PC-9 (cell line): ENCODE results near the gene GRB2. TPM values are rescaled to one million over a fixed set of nuclear protein-coding genes. Genes with fewer than 3 reads are reported as not detected.
"Not testable (repeated sequence)": the region's sequence is repeated elsewhere in the genome, so short reads cannot be mapped to it uniquely, and the experiment has no call there.

Experiments
- Bru-seq: library from RNA; stranded (reverse); fragments of 400-500 nt; gene quantifications from one replicate; lab custom pipeline; 2021; lab: Mats Ljungman, UMichigan
- BruChase-seq, 2 experiments: library from RNA; stranded (reverse); fragments of 400-500 nt; gene quantifications; one replicate each; lab custom pipeline; 2021; lab: Mats Ljungman, UMichigan
- BruUV-seq: library from RNA; stranded (reverse); fragments of 400-500 nt; replicated peaks from 2 replicates; lab custom pipeline; 2021; lab: Mats Ljungman, UMichigan
- CTCF ChIA-PET: fragments of 300-600 bp; sonication (Branson Sonifier 250); formaldehyde crosslinking; loops from one replicate; lab custom pipeline; 2022; ENCODE audit warnings: antibody characterized with exemption; lab: Charles Lee
- POLR2A ChIA-PET: fragments of 300-600 bp; sonication (Branson Sonifier 250); formaldehyde crosslinking; loops from one replicate; lab custom pipeline; 2022; ENCODE audit warnings: antibody characterized with exemption; ENCODE audit not compliant: unreplicated experiment; lab: Charles Lee
- DNase-seq, 2 experiments: peaks; one replicate each; pipeline versions ENCODE4 v3.0.0 to v3.0.0-alpha.2; 2015 to 2022; ENCODE audit warnings: mixed read lengths in 1 of 2
- H2AFZ ChIP-seq: fragments of 200-600 bp; sonication (generic); 2 replicates; pipeline ENCODE4 v1.8.1; 2017; ENCODE audit warnings: antibody characterized with exemption
- H3F3A ChIP-seq: fragments of 200-600 bp; sonication (generic); 2 replicates; pipeline ENCODE4 v1.8.1; 2017; ENCODE audit warnings: antibody characterized with exemption, mild to moderate bottlenecking, low read depth; ENCODE audit not compliant: insufficient read depth
- H3K27ac ChIP-seq: fragments of 200-600 bp; sonication (generic); 2 replicates; pipeline ENCODE4 v1.6.1; 2016; ENCODE audit warnings: mixed run types
- H3K27me3 ChIP-seq: fragments of 200-600 bp; sonication (generic); 2 replicates; pipeline ENCODE4 v1.6.1; 2016; ENCODE audit warnings: low read depth, mixed run types; ENCODE audit not compliant: insufficient read depth
- H3K36me3 ChIP-seq: fragments of 200-600 bp; sonication (generic); 2 replicates; pipeline ENCODE4 v1.6.1; 2016; ENCODE audit warnings: low read depth, mixed run types
- H3K4me1 ChIP-seq: fragments of 200-600 bp; sonication (generic); replicated peaks from 2 replicates; pipeline ENCODE4 v1.6.1; 2016; ENCODE audit warnings: mixed run types; ENCODE audit not compliant: insufficient read depth
- H3K4me2 ChIP-seq: fragments of 200-600 bp; sonication (generic); 2 replicates; pipeline ENCODE4 v1.6.1; 2017; ENCODE audit warnings: mixed run types
- H3K4me3 ChIP-seq: fragments of 200-600 bp; sonication (generic); 2 replicates; pipeline ENCODE4 v1.6.1; 2016; ENCODE audit warnings: mixed run types
- H3K79me2 ChIP-seq: fragments of 200-600 bp; sonication (generic); 2 replicates; pipeline ENCODE4 v1.6.1; 2017; ENCODE audit warnings: low read depth, mixed run types
- H3K9me2 ChIP-seq: fragments of 200-600 bp; sonication (generic); 2 replicates; pipeline ENCODE4 v1.8.1; 2017; ENCODE audit warnings: mild to moderate bottlenecking; ENCODE audit not compliant: insufficient read depth
- H3K9me3 ChIP-seq: fragments of 200-600 bp; sonication (generic); 2 replicates; pipeline ENCODE4 v1.8.1; 2016; ENCODE audit warnings: low read depth; ENCODE audit not compliant: insufficient read depth
- H4K20me1 ChIP-seq: fragments of 200-600 bp; sonication (generic); 2 replicates; pipeline ENCODE4 v1.8.1; 2017; ENCODE audit not compliant: insufficient read depth
- EZH2 ChIP-seq: fragments of 200-600 bp; sonication (generic); IDR thresholded peaks from 2 replicates; pipeline ENCODE4 v1.8.0; 2017; ENCODE audit warnings: antibody characterized with exemption, low read depth
- intact Hi-C: fragments of 100-400 bp; cut with micrococcal nuclease; formaldehyde crosslinking; loops from one replicate; pipeline ENCODE4 v1.10.0; 2022; ENCODE audit not compliant: unreplicated experiment
- long read RNA-seq: library from polyadenylated mRNA; stranded (forward); transcript quantifications from one replicate; pipeline ENCODE4 v2.0.0, GENCODE V29; 2022
- total RNA-seq: library from RNA; stranded (reverse); gene quantifications from 2 replicates; pipeline ENCODE4 v1.2.3, GENCODE V29; 2021
- TF ChIP-seq, protein P1 (sequence below): fragments of 200-600 bp; sonication (generic); conservative IDR thresholded peaks from 2 replicates; pipeline ENCODE4 v1.6.1; 2017; ENCODE audit warnings: mixed run types, antibody characterized with exemption, mild to moderate bottlenecking, moderate library complexity

Gene GRB2
- total RNA-seq (75.3 and 81.3 TPM in 2 replicates), Bru-seq, nascent RNA (percentile 84 among the genes with signal in this experiment), BruChase-seq, experiment 1, labeled RNA remaining after a 2-hour chase (percentile 74 among the genes with signal in this experiment), BruChase-seq, experiment 2, labeled RNA remaining after a 6-hour chase (percentile 85 among the genes with signal in this experiment)
- long read RNA-seq, transcript GRB2-205 (5 exons, 3,182 nt), result minor isoform, 7 of 152 reads
- long read RNA-seq, transcript GRB2-202 (6 exons, 3,248 nt), result major isoform, 113 of 152 reads
- long read RNA-seq, partial matches to known transcripts, result 6 of 152 reads
- long read RNA-seq, other reads (novel, unspliced or antisense), result 25 of 152 reads

DNA sequence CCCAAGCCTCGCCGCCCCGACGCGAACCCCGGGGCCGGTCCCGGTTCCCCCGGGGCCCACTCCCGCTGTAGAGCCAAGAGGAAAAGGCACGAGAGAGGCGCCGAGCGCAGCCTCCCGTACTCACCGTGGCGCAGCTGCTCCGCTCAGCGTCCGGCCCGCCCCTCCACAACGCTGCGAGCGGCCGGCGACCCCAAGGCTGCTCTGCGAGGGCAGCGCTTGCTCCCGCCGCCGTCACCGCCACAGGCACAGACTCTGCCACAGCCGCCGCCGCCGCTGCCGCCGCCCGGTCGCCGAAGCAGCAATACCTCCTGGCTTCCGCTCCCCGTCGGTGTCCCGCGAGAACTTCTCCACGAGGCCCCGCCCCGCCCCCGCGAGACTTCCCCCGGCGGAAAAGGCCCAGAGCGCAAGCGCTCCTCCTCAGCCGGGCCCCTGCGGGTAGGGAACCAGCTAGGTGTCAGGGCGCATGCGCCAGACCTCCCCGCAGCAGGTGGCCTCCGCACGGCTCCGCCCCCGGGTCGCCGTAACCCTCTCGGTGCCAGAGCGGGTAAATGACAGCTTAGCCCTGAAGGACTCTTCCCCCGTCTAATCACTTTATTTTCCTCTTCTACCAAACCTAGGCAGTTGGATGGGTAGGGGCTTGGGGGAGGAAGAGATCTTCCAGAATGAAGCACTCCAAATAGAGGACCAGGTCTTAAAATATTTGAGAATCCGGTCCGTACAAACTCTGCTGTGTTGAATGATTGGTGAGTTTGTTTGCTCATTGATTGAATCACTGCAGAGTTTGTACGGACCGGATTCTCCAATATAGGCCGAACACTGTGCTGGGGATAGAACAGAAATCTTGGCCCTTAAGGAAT lies at the start of gene GRB2:
GRB2 (minus strand) TSS at position 314 of the 857 bp plus-strand sequence. CDS start 12,050 bp downstream, outside the sequence.
- CTCF ChIA-PET, result interaction anchor here (0.6 to 1.3 kb wide), 3 partner anchors 11 to 116 kb away, joined by 3 to 5 read pairs (median 4); partner anchors contain the start of gene SLC25A19
- DNase-seq, result peak; percentile 84 to 99
- Histone ChIP-seq H3K36me3 (no peaks in the 10 kb centered on the region), H3K27ac (peak within 1 kb of the TSS; percentile 35), H3K4me2 (peak within 1 kb of the TSS; percentile 96), H3F3A (peaks cover 11% of the 10 kb centered on the region), H3K9me3 (no peaks in the 10 kb centered on the region), H3K9me2 (no peaks in the 10 kb centered on the region), H3K79me2 (peaks cover 45% of the 10 kb centered on the region), H3K4me3 (peak within 1 kb of the TSS; percentile 82), H3K4me1 (peaks cover 11% of the 10 kb centered on the region), H4K20me1 (peaks cover 24% of the 10 kb centered on the region; the same call in 1 of the 2 replicates), H2AFZ (peak within 1 kb of the TSS; percentile 90), H3K27me3 (no peaks in the 10 kb centered on the region)
- BruUV-seq, result no TSS peak
- intact Hi-C loops, result loop anchor here (1.0 kb wide), 1 partner anchor 116 kb away; the partner anchor contains the start of gene SLC25A19
- TF ChIP-seq EZH2, result no peak
- TF ChIP-seq, protein P1, sequence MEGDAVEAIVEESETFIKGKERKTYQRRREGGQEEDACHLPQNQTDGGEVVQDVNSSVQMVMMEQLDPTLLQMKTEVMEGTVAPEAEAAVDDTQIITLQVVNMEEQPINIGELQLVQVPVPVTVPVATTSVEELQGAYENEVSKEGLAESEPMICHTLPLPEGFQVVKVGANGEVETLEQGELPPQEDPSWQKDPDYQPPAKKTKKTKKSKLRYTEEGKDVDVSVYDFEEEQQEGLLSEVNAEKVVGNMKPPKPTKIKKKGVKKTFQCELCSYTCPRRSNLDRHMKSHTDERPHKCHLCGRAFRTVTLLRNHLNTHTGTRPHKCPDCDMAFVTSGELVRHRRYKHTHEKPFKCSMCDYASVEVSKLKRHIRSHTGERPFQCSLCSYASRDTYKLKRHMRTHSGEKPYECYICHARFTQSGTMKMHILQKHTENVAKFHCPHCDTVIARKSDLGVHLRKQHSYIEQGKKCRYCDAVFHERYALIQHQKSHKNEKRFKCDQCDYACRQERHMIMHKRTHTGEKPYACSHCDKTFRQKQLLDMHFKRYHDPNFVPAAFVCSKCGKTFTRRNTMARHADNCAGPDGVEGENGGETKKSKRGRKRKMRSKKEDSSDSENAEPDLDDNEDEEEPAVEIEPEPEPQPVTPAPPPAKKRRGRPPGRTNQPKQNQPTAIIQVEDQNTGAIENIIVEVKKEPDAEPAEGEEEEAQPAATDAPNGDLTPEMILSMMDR, result no peak
- POLR2A ChIA-PET, result interaction anchor here (0.6 to 0.9 kb wide), 7 partner anchors 22 to 384 kb away, joined by 3 to 8 read pairs (median 5); partner anchors contain the start of genes GGA3, MIF4GD and SLC25A19

DNA sequence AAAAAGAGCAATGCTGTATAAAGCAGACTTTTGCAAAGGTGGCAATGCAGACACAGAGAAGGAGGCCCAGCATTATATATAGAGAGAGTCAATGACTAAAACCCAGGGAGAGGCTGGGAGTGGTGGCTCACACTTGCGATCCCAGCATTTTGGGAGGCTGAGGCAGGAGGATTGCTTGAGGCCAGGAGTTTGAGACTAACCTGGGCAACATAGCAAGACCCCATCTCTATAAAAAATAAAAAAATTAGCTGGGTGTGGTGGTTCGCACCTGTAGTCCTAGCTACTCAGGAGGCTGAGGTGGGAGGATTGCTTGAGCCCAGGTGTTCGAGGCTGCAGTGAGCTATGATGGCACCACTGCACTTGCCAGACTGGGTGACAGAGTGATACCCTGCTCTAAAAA lies 49.2 kb upstream of the GRB2 start:
- H3K36me3 ChIP-seq, H2AFZ ChIP-seq, CTCF ChIA-PET, H4K20me1 ChIP-seq, H3K27ac ChIP-seq, BruUV-seq, intact Hi-C loops, POLR2A ChIA-PET, DNase-seq, H3K9me2 ChIP-seq, H3K27me3 ChIP-seq, H3K4me3 ChIP-seq, H3K4me2 ChIP-seq, H3K9me3 ChIP-seq: not testable (repeated sequence)
- Histone ChIP-seq H3K4me1 (peaks cover 34% of the 10 kb centered on the region), H3K79me2 (peaks cover 24% of the 10 kb centered on the region), H3F3A (peaks cover 30% of the 10 kb centered on the region)

DNA sequence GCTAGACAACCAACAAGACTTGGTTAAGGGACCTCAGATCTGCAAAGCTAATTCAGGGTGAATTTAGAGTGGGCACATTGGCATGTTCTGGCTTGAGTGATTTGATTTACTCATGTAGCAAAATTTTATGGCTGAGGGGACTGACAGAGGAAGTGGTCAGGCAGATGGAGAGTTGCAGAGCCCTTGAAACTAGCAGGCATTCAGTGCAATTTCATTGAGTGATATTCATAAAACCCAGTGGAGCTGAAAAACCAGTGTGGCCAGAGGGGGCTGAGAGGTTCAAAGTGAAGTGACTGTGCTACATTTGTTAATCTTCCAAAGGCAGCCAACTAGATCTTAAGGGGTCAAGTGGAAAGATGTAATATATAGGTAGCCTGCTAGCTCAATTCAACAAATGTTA lies 48.7 kb upstream of the GRB2 start:
- peaks cover 29% of the 10 kb centered on the region for H3K4me1 ChIP-seq
- no peaks in the 10 kb centered on the region for H3K27me3 ChIP-seq
- no peaks in the 10 kb centered on the region for H4K20me1 ChIP-seq
- H3K79me2 ChIP-seq, result peaks cover 23% of the 10 kb centered on the region
- intact Hi-C loops, result no loop called here
- no peak overlapping the region for H3K4me2 ChIP-seq
- no TSS peak for BruUV-seq
- ChIA-PET POLR2A (interaction anchor here (0.6 kb wide), 2 partner anchors 156 to 311 kb away, joined by 3 to 6 read pairs; no protein-coding TSS in a partner anchor), CTCF (interaction anchor here (0.6 kb wide), 1 partner anchor 18 kb away, joined by 6 read pairs; no protein-coding TSS in a partner anchor)
- no peak overlapping the region for H3K4me3 ChIP-seq
- H3K36me3 ChIP-seq, result no peaks in the 10 kb centered on the region
- H3K9me2 ChIP-seq, result no peaks in the 10 kb centered on the region
- DNase-seq, result no peak
- no peak overlapping the region for H3K27ac ChIP-seq
- peaks cover 25% of the 10 kb centered on the region for H3F3A ChIP-seq
- no peaks in the 10 kb centered on the region for H3K9me3 ChIP-seq
- TF ChIP-seq, protein P1, result no peak
- no peak for TF ChIP-seq EZH2
- H2AFZ ChIP-seq, result 0 out of 2 replicates have a peak overlapping the region, but pooled peaks have one; percentile 17
